ENCODE data around the gene KLHL12.
"Not testable (repeated sequence)": the region's sequence is repeated elsewhere in the genome, so short reads cannot be mapped to it uniquely, and the experiment has no call there.

KLHL12 gene

DNA sequence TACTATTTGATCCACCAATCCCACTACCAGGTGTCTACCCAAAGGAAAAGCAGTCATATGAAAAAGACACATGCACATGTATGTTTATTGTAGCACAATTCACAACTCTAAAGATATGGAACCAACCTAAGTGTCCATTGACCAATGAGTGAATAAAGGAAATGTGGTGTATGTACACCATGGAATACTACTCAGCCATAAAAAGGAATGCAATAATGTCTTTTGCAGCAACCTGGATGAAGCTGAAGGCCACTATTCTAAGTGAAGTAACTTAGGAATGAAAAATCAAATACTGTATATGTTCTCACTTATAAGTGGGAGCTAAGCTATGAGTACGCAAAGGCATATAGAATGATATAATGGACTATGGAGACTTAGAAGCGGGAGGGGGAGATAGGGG, 18.4 kb upstream of the KLHL12 start:
- DNase-seq, result no peak

DNA sequence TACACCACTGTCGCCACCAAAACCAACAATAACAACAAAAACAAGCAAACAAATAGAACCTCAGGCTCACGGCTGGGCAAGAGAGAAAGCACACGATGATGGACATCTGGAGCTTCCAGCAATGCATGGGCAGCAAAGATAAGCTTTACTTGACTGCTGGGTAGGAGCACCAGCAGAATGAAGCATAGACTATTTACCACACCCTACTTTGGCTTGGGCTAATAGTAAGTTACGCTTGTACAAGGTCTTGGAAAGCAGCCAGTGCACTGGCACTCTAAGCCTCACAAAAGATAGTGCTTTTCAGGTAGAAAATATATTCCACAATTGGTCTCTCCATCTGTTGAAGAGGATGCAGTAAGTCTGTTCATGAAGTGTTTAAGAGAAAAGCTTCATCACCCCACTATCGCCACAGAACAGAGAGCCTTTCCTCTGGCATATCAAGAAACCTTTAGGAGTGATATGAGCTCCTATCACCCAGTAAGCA, 17.4 kb upstream of the KLHL12 start:
- DNase-seq, result no peak

DNA sequence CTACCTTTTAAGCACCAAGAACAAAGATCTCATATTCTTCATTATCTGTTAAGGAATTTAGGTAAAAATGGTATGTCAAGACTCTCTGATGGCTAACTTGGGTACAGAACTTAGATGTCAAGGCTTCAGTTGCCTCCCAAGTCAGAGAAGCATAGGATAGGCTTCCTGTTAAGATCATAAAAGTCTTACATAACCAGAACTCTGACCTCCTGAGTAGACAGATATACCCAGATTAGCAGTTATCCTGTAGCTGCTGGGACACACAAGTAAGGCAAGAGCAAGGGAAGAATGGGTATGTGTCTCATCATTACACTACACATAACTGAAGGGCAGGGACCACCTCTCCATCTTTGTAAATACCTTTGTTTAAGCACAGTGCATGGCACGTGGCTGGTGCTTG, 15.4 kb upstream of the KLHL12 start:
- no peak for DNase-seq

DNA sequence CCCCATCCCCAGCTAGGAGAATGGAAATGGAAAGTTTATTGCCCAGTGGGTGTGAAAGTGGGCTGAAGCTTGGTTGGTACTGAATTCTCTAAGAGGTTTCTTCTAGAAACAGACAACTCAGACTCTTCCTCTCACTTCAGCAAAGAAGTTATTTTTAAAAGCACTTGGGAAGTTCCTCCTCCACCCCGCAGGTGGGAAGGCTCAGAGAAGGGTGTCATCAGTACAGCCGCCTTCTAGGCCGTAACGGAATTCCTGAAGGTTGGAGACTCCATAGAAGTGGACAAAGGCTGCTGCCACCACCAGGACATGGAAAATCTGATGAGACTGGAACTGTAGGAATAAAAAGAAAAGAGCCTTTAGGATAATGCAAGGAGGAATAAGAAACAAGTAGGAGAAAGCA, 14.3 kb upstream of the KLHL12 start:
- no peak for DNase-seq

DNA sequence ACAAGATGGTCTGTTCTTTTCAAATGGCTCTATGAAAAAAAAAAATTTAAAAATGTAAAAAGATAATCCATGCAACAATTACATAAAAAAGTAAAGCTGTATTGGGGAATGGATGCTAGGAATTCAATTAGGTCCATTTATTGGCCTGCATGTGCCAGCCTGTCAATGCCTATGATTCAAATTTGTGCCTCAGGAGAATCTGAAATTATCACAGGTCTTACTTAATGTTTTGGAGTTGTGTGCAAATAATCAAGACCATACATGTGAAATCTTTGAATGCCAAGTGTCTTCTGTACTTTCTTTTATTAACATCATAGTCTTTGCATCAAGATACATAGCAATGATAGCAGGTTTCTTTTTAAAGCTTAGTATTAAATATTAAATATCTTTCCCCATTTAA, 13.5 kb upstream of the KLHL12 start:
- no peak for DNase-seq

DNA sequence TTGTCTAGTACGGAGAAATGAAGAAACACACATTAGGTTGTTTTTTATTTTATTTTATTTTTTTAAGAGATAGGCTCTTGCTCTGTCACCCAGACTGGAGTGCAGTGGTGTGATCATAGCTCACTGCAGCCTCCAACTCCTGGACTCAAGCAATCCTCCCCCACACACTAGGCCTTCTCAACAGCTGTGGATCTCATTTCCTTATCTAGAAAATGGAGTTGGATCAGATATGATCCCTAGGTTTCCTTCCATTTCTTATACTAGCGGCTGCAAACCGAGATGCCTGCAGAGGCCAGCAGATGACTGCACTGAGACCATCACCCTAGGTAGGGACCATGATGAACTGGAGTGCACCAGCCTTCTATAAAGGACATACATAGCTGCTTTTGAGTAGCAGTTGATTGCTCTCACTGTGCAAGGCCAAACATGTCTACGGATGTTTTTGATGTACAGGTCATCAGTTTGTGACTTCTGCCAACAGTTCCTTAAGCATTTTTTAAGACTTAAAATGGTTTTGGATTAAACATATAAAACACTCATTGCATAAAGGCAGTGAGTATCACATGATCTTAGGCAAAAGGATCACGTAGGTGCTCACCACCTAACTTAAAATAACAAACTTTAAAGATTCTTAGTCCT, 11.4 kb upstream of the KLHL12 start:
- no peak for DNase-seq

DNA sequence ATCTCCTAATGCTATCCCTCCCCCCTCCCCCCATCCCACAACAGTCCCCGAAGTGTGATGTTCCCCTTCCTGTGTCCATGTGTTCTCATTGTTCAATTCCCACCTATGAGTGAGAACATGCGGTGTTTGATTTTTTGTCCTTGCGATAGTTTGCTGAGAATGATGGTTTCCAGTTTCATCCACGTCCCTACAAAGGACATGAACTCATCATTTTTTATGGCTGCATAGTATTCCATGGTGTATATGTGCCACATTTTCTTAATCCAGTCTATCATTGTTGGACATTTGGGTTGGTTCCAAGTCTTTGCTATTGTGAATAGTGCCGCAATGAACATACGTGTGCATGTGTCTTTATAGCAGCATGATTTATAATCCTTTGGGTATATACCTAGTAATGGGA, 9.4 kb upstream of the KLHL12 start:
- not testable (repeated sequence) for DNase-seq

DNA sequence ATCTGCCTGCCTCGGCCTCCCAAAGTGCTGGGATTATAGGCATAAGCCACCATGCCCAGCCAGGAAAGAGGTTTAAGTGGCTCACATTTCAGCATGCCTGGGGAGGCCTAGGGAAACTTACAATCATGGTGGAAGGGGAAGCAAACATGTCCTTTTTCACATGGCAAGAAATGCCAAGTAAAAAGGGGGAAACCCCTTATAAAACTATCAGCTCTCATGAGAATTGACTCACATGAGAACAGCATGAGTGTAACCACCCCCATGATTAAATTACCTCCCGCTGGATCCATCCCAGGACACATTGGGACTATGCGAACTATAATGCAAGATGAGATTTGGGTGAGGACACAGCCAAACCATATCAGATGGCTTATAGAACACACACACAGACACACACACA, 8.8 kb upstream of the KLHL12 start:
- no peak for DNase-seq

DNA sequence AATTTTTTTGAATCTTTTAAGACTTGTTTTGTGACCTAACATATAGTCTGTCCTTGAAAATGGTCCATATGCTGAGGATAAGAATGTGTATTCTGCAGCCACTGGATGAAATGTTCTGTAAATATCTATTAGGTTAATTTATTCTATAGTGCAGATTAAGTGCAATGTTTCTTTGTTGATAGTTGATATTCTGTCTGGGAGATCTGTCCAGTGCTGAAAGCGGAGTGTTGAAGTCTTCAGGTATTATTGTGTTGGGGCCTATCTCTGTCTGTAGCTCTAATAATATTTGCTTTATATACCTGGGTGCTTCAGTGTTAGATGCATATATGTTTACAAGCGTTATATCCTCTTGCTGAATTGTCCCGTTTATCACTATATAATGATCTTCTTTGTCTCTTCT, 7.7 kb upstream of the KLHL12 start:
- DNase-seq, result no peak

DNA sequence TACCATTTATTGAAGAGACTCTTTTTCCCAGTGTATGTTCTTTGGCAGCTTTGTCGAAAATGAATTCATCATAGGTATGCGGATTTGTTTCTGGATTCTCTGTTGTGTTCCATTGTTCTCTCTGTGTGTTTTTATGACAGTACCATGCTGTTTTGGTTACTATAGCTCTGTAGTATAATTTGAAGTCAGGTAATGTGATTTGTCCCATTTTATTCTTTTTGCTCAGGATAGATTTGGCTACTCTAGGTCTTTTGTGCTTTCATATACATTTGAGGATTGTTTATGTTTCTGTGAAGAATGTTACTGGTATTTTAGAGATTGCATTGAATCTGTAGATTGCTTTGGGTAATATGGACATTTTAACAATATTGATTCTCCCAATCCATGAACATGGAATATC, 5.4 kb upstream of the KLHL12 start:
- DNase-seq, result no peak

DNA sequence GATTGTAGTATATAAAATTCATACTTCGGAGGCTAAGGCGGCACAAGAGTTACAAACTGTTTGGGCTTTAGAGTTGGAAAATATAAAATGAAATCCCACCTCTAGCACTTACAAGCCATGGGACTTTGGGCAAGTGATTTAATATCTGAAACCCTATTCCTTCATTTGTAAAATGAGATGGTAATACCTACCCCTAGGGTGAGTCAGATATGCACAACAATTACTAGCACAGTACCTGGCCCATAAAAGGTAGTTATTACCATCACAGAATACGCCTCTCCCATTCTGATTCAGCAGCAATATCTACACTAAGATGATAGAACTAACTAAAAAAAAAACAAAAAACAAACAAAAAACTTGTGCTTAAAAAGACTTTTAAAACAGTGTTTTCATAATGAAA, 3.5 kb downstream of the KLHL12 start:
- no peak for DNase-seq

DNA sequence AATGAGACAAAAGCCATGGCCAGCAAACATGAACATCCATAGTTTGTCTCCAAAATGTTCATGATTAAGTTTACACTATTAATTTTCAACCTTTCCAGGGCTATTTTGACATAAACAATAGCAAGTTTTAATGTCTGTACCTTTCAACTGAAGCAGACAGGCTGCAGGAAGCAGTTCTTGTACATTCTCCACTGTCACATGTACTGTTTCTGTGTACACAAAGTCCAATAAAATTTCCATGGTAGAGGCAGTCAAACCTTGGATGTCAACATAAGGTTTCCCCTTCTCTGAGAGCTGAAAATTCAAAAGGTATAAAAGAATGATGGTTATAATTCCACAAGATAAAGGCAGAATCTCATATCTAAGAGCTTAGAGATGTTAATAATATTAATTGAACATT, 7.4 kb downstream of the KLHL12 start:
- no peak for DNase-seq

DNA sequence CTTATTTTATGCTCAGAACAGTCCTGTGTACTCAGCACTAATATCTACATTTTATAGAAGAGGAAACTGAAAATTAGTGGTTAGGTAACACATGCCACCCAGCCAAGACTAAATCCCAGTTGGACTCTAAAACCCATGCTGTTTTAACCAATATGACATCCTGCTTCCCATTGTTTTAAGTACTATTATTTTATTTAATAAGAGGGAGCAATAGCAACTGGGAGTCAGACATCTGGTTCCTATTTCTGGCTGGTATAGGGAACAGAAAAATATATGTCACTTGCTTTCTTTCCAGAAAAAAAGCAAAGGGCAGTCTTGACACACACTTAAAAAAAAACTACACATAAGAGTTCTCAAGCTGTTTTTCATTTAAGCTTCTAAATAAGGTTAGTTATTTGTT, 11.9 kb downstream of the KLHL12 start:
- DNase-seq, result no peak

DNA sequence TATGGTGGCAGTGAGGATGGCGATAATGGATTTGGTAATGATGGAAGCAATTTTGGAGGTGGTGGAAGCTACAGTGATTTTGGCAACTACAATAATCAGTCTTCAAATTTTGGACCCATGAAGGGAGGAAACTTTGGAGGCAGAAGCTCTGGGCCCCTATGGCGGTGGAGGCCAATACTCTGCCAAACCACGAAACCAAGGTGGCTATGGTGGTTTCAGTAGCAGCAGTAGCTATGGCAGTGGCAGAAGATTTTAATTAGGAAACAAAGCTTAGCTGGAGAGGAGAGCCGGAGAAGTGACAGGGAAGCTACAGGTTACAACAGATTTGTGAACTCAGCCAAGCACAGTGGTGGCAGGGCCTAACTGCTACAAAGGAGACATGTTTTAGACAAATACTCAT, 14.6 kb downstream of the KLHL12 start:
- DNase-seq, result not testable (repeated sequence)

DNA sequence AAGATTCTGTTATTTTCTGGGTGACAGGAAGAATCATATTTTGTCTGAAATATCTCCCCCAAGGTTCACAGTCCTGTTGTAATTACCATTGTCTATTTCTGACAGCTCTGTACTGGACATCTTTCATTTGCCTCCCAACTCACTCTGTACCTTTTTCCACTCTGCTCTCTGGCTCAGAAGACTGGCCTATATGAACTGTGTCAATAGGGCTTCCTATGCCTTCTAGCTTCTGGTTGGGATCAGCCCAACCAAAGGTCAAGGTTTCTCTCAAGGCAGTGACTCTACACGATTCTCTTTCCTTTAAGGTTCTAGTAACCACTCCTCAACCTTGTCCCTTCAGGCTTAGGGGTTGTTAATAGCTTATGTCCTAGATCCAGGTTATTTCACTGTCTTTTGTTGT, 17.5 kb downstream of the KLHL12 start:
- no peak for DNase-seq

DNA sequence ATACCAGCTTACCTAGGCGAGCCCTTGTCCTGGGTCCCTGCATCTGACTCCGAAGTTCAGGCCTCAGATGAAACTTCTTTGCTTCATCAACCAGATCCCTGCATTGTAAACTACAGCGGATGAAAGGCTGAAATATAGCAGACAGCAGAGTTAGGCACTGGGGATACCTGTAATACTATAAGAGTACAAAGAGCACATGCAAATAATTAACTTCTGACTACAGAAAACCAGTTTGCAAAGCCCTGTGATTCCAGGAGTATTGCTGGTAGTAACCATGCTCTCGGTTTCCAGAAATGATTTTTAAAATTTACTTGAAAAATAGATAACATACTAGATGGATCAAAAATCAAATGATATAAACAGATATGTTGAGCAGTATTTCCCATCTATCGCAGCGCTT, 18.0 kb downstream of the KLHL12 start:
- DNase-seq, result no peak

DNA sequence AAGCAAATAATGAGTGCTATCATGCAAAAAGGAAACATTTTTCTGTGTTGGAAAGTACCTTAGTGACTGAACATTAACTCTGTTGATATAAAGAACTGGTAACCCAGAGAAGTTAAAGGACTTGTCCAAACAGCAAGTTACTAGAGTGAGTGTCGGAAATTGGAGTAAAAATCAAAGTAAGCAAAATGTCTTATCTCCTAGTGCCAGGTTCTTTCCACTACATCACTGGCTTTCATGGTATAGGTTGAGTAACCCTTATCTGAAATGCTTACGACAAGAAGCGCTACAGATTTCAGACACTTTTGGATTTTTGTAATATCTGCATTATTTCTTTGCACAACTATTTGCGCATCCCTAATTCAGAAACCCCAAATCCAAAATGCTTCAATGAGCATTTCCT, 21.7 kb downstream of the KLHL12 start:
- no peak for DNase-seq

DNA sequence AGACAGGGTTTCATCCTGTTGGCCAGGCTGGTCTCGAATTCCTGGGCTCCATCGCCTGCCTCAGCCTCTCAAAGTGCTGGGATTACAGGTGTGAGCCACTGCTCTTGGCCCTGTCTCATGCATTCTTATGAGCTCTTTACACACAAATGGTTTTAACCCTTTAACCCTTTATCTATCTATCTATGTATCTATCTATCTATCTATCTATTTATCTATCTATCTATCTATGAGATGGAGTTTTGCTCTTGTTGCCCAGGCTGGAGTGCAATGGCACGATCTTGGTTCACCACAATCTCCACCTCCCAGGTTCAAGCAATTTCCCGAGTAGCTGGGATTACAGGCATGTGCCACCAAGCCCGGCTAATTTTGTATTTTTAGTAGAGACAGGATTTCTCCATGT, 23.2 kb downstream of the KLHL12 start:
- not testable (repeated sequence) for DNase-seq

DNA sequence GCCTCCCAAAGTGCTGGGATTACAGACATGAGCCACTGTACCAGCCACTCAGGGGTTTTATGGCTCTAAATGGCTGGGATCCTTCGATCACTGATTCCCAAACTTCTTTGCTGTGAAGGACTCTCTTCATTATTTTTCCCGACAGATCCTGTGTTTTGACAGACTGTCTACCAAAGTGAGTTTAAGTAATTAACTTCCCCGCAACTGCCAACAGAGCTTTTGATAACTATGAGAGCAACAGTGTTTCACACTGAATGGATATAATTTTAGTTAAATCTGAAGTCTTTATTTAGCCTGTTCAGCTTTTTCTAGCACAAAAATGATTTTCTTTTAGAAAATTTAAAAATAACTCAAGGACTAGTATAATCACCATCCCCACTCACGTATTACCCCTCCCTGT, 25.5 kb downstream of the KLHL12 start:
- no peak for DNase-seq

DNA sequence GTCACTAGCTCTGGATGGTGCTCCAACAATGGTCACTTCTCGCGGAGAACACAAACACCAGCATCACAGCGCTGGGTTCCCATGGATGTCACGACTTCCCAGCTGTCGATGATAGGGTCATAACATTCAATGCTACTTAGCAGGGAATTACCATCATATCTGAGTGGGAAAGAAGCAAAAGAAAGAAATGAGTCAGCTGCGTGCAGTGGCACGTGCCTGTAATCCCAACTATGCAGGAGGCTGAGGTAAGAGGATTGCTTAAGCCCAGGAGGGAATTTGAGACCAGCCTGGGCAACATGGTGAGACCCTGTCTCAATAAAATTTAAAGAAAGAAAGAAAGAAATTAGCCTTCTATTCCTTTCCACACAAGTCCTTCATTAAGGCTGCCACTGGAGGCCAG, 34.5 kb downstream of the KLHL12 start:
- no peak for DNase-seq

DNA sequence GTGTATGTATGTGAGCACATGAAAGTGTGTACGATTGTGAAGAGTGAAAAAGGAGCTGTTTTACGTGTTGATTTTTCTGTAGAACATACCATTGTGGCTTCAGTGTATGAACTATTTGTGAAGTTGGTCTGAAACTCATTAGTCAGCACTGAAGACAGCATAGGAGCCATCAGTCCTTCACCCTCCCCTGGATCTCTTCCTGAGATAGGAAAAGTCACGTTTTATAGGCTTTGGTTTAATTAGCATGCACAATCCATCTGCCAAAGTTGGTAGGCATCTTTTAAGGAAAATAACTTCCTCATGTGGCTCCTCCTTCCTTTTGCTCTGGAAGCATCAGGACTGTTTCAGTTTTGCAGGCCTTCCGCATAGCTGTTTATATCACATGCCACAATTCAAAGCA, 36.6 kb downstream of the KLHL12 start:
- DNase-seq, result no peak

DNA sequence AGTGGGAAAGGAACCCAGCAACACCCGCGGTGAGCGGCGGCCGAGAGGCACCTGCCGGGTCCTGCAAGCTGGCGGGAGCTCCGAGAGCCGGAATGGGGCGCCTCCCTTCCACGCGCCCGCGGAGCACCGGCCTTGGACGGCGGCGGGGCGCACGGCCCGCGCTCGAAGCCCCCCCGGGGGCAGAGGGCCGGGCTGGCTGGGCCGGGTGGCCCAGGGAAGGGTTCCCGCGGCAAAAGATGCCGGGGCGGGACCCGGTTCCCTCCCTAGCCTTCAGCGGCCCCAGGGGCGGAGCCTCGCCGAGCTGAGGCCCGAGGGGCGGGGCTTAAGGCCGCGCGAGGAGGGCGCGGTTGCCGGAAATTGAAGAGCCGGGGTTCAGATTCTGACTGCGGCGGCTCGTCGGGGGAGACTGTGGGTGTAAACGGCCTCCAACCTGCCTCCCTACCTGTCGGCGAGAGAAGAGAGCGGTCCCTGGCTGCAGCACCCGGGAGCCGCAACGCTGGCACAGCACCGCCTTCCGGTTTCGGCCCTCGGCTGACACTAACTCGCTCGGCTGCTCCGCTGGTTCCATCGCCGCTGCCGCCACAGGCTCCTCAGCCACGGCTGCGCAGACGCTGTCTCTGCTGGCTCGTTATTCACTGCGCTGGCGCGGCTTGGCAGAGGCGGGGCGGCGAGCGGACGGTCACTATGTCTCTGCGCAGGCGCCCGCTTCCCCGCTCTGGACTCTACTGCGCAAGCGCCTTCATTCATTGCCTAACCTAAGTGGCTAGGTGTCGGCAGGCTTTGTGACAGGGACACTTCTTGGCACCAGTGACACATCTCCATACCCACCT, 38.3 kb downstream of the KLHL12 start, which contains the start of gene RABIF:
Gene RABIF (minus strand): TSS at position 619 of the 830 bp plus-strand sequence. CDS start 51 bp downstream, at position 568.
- DNase-seq, result peak; percentile 98

DNA sequence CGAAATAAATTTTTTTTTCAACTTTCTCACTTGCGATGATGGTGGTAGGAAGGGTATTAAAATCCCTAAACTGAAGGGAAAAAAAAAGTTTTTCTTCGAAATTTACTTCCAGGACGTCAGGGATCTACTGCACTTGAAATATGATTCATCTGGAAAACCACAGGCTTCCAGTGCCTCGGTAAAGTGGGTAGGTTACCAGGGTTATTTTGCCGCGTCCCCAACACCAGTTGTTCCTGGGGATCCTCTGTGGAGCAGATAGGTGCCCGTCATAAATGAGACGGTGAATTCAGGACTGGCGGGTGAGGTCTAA, 38.9 kb downstream of the KLHL12 start:
- DNase-seq, result no peak

DNA sequence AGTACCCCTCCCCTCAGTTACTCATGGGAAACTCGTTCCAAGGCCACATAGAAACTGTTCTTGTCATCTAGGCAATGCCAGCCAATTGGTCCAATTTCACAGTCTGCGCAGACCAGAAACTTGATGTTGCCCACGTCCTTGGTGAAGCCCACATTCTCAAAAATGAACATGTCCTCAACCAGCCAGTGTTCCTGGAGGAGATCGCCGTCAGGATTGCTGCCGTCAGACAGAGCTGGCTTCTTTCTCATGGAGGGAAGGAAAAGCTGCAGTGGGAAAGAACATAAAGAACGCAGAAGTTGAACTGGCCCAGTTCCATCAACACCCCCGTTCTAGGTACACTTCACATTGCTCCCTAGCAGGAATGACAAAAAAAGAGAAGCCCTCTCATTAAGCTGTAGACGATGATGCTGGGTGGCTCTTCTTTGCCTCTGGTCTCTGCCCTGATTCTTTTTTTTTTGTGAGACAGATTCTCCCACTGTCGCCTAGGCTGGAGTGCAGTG, 46.0 kb downstream of the KLHL12 start:
- DNase-seq, result no peak

DNA sequence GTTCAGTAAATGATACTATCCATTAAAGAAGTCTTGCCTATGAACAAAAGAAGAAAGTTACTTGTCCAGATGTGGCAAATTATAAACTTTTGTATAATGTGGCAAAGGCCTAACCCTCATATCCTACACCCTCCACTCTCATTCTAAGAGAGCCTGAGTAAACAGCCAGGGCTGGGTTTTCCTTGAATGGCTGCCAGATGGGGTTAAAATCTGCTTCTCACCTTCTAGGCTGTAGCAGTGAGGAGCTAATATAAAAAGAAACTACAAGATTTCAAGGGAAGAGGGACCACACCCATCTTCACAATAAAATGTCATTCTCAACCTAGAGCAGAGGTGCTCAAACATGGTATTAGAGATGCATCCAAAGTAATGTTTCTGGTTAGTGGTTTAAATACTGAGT, 47.0 kb downstream of the KLHL12 start:
- no peak for DNase-seq
